Astrocyte (in vitro differentiated cells and primary cell): ENCODE data around the gene MMP7. TPM values are rescaled to one million over a fixed set of nuclear protein-coding genes. Genes with fewer than 3 reads are reported as not detected.
A peak's percentile ranks its signal among the peaks of the same experiment; 100 is the strongest.

ENCODE experiments used
- DNase-seq: peaks from one replicate; pipeline ENCODE4 v3.0.0-alpha.2; 2010; ENCODE audit warnings: low read depth
- FAIRE-seq: peaks from 2 replicates; lab custom pipeline; 2011; peaks lifted over from hg19 to GRCh38; lab: Jason Lieb, UNC
- H2AFZ ChIP-seq: 2 replicates; pipeline ENCODE4 v1.6.0; 2012; ENCODE audit warnings: low read depth, low read length, inconsistent platforms
- H3K27ac ChIP-seq: 2 replicates; pipeline ENCODE4 v1.5.1; 2011; ENCODE audit warnings: low read depth, low read length, inconsistent platforms
- H3K27me3 ChIP-seq: 2 replicates; pipeline ENCODE4 v1.6.0; 2011; ENCODE audit warnings: low read length, inconsistent platforms; ENCODE audit not compliant: insufficient read depth
- H3K36me3 ChIP-seq: 2 replicates; pipeline ENCODE4 v1.5.1; 2011; ENCODE audit warnings: low read length, inconsistent platforms; ENCODE audit not compliant: insufficient read depth
- H3K4me1 ChIP-seq: 2 replicates; pipeline ENCODE4 v1.5.1; 2011; ENCODE audit warnings: low read length, inconsistent platforms; ENCODE audit not compliant: insufficient read depth
- H3K4me2 ChIP-seq: 2 replicates; pipeline ENCODE4 v1.6.0; 2012; ENCODE audit warnings: low read length, inconsistent platforms
- H3K4me3 ChIP-seq: 2 replicates; pipeline ENCODE4 v1.5.1; 2011; ENCODE audit warnings: low read depth, mild to moderate bottlenecking, low read length, inconsistent platforms; ENCODE audit not compliant: insufficient read depth
- H3K79me2 ChIP-seq: 2 replicates; pipeline ENCODE4 v1.6.0; 2012; ENCODE audit warnings: mild to moderate bottlenecking, low read length, inconsistent platforms; ENCODE audit not compliant: insufficient read depth
- H3K9ac ChIP-seq: 2 replicates; pipeline ENCODE4 v1.6.0; 2012; ENCODE audit warnings: mild to moderate bottlenecking, low read length, inconsistent platforms
- H3K9me3 ChIP-seq: 2 replicates; pipeline ENCODE4 v1.5.1; 2012; ENCODE audit warnings: low read depth, mild to moderate bottlenecking, low read length, inconsistent platforms; ENCODE audit not compliant: insufficient read depth
- H4K20me1 ChIP-seq: 2 replicates; pipeline ENCODE4 v1.6.0; 2012; ENCODE audit warnings: low read length, inconsistent platforms; ENCODE audit not compliant: insufficient read depth
- H3K27ac Mint-ChIP-seq: one replicate; pipeline ENCODE4 v1.8.0; 2021; ENCODE audit warnings: mild to moderate bottlenecking, mixed read lengths; ENCODE audit not compliant: unreplicated experiment
- H3K27me3 Mint-ChIP-seq: one replicate; pipeline ENCODE4 v1.8.0; 2021; ENCODE audit warnings: low read depth, mixed read lengths; ENCODE audit not compliant: unreplicated experiment
- H3K36me3 Mint-ChIP-seq: one replicate; pipeline ENCODE4 v1.8.0; 2021; ENCODE audit warnings: low read depth, mixed read lengths; ENCODE audit not compliant: unreplicated experiment
- H3K4me1 Mint-ChIP-seq: one replicate; pipeline ENCODE4 v1.8.0; 2021; ENCODE audit warnings: low read depth, mixed read lengths; ENCODE audit not compliant: unreplicated experiment
- H3K4me3 Mint-ChIP-seq: one replicate; pipeline ENCODE4 v1.8.0; 2021; ENCODE audit warnings: mild to moderate bottlenecking, moderate library complexity, mixed read lengths; ENCODE audit not compliant: unreplicated experiment
- H3K9me3 Mint-ChIP-seq: one replicate; pipeline ENCODE4 v1.8.0; 2021; ENCODE audit warnings: mild to moderate bottlenecking, mixed read lengths; ENCODE audit not compliant: unreplicated experiment
- CTCF ChIP-seq: IDR thresholded peaks from 2 replicates; pipeline ENCODE4 v1.5.1; 2011; ENCODE audit warnings: low read depth, mild to moderate bottlenecking, inconsistent platforms, low read length, moderate library complexity; ENCODE audit not compliant: insufficient read depth
- EZH2 ChIP-seq: IDR thresholded peaks from 2 replicates; pipeline ENCODE4 v1.6.1; 2012; ENCODE audit warnings: mild to moderate bottlenecking, low read length, inconsistent platforms; ENCODE audit not compliant: insufficient read depth
- total RNA-seq: library from RNA; stranded (reverse); gene quantifications from 2 replicates; pipeline ENCODE4 v1.2.1, GENCODE V29; 2021

MMP7 gene
- total RNA-seq, 1 donor from 2014 or later: 2.6 TPM

GRCh38 chr11:102552447-102553194 lies 22.1 kb upstream of the MMP7 start:
- no peak for TF ChIP-seq CTCF
- TF ChIP-seq EZH2: no peak
- Histone ChIP-seq H2AFZ (peak overlapping the region; percentile 49), H3K27me3 (no peaks in the 10 kb centered on the region), H3K4me2 (peak overlapping the region; percentile 55), H4K20me1 (no peaks in the 10 kb centered on the region), H3K4me3 (no peak overlapping the region), H3K36me3 (no peaks in the 10 kb centered on the region), H3K79me2 (no peaks in the 10 kb centered on the region), H3K27ac (peak overlapping the region; percentile 76), H3K9me3 (no peaks in the 10 kb centered on the region), H3K9ac (peak overlapping the region; percentile 53), H3K4me1 (peaks cover 13% of the 10 kb centered on the region)
- H3K27ac Mint-ChIP-seq: peak overlapping the region; percentile 58
- peak; percentile 94 for DNase-seq
- H3K4me1 Mint-ChIP-seq: peaks cover 25% of the 10 kb centered on the region
- no peaks in the 10 kb centered on the region for H3K9me3 Mint-ChIP-seq
- H3K4me3 Mint-ChIP-seq: no peak overlapping the region
- FAIRE-seq: no peak
- H3K36me3 Mint-ChIP-seq: no peaks in the 10 kb centered on the region
- no peaks in the 10 kb centered on the region for H3K27me3 Mint-ChIP-seq

GRCh38 chr11:102552020-102552419 lies 21.5 kb upstream of the MMP7 start:
- Histone ChIP-seq H2AFZ (peak overlapping the region; percentile 49), H3K9me3 (no peaks in the 10 kb centered on the region), H3K4me3 (no peak overlapping the region), H3K79me2 (no peaks in the 10 kb centered on the region), H4K20me1 (no peaks in the 10 kb centered on the region), H3K27me3 (no peaks in the 10 kb centered on the region), H3K27ac (peak overlapping the region; percentile 76), H3K4me1 (peaks cover 13% of the 10 kb centered on the region), H3K9ac (peak overlapping the region; percentile 53), H3K4me2 (peak overlapping the region; percentile 55), H3K36me3 (no peaks in the 10 kb centered on the region)
- Mint-ChIP-seq H3K4me1 (peaks cover 25% of the 10 kb centered on the region), H3K27me3 (no peaks in the 10 kb centered on the region), H3K9me3 (no peaks in the 10 kb centered on the region), H3K4me3 (no peak overlapping the region), H3K36me3 (no peaks in the 10 kb centered on the region), H3K27ac (peak overlapping the region; percentile 58)
- DNase-seq (no peak), FAIRE-seq (no peak)
- no peak for TF ChIP-seq CTCF
- no peak for TF ChIP-seq EZH2

GRCh38 chr11:102551169-102551781 lies 20.7 kb upstream of the MMP7 start:
- Histone ChIP-seq H3K36me3 (no peaks in the 10 kb centered on the region), H3K9ac (no peak overlapping the region), H2AFZ (peak overlapping the region; percentile 45), H3K27me3 (no peaks in the 10 kb centered on the region), H3K4me3 (no peak overlapping the region), H3K27ac (no peak overlapping the region), H3K4me2 (no peak overlapping the region), H4K20me1 (no peaks in the 10 kb centered on the region), H3K4me1 (peaks cover 13% of the 10 kb centered on the region), H3K79me2 (no peaks in the 10 kb centered on the region), H3K9me3 (no peaks in the 10 kb centered on the region)
- Mint-ChIP-seq H3K4me1 (peaks cover 28% of the 10 kb centered on the region), H3K9me3 (no peaks in the 10 kb centered on the region), H3K4me3 (no peak overlapping the region), H3K27ac (peak overlapping the region; percentile 38), H3K27me3 (no peaks in the 10 kb centered on the region), H3K36me3 (no peaks in the 10 kb centered on the region)
- DNase-seq: no peak
- FAIRE-seq: no peak
- no peak for TF ChIP-seq EZH2
- no peak for TF ChIP-seq CTCF
